Measurements from ENCODE around the gene ZMIZ1. TPM values are rescaled to one million over a fixed set of nuclear protein-coding genes. Genes with fewer than 3 reads are reported as not detected.

ZMIZ1 gene
- polyA plus RNA-seq, 2 donors, result 29.2 to 29.7 TPM

- peak overlapping the region; percentile 13 to 53 for H3K27ac ChIP-seq (ENCODE audit: low read depth in 2 of 2, low read length in 1 of 2)
These were observed 116.5 kb downstream of the ZMIZ1 start for GRCh38 chr10:79185067-79185774.

GRCh38 chr10:79185796-79186374 lies 117.1 kb downstream of the ZMIZ1 start:
- peaks cover 14 to 43% of the 10 kb centered on the region in 2 donors for H3K4me1 ChIP-seq (ENCODE audit: control insufficient read depth in 2 of 2, insufficient read depth in 2 of 2, low read length in 1 of 2)
- no peaks in the 10 kb centered on the region for H3K9me3 ChIP-seq (ENCODE audit: control insufficient read depth in 2 of 2, insufficient read depth in 1 of 2, low read depth in 1 of 2, low read length in 1 of 2)
- H3K4me3 ChIP-seq (ENCODE audit: low read depth in 1 of 2, low read length in 2 of 2), result no peak overlapping the region
- H3K27ac ChIP-seq (ENCODE audit: low read depth in 2 of 2, low read length in 1 of 2), result peak overlapping the region in 1 of 2 donors; percentile 54
- no peaks in the 10 kb centered on the region for H3K27me3 ChIP-seq (ENCODE audit: control insufficient read depth in 1 of 2, insufficient read depth in 2 of 2, low read length in 2 of 2)
- H3K36me3 ChIP-seq (ENCODE audit: control insufficient read depth in 2 of 2, insufficient read depth in 2 of 2, low read length in 1 of 2), result peaks cover 0 to 40% of the 10 kb centered on the region in 2 donors
- WGBS, 2 donors, result 59 to 72% methylated on average over 7 of the region's 7 CpGs

More at GRCh38 chr10:79185067-79185774, 116.5 kb downstream of the ZMIZ1 start:
- WGBS, 2 donors, result 46 to 54% methylated on average over 12 of the region's 12 CpGs
- H3K4me3 ChIP-seq (ENCODE audit: low read depth in 1 of 2, low read length in 2 of 2), result no peak overlapping the region
- no peaks in the 10 kb centered on the region for H3K9me3 ChIP-seq (ENCODE audit: control insufficient read depth in 2 of 2, insufficient read depth in 1 of 2, low read depth in 1 of 2, low read length in 1 of 2)
- H3K4me1 ChIP-seq (ENCODE audit: control insufficient read depth in 2 of 2, insufficient read depth in 2 of 2, low read length in 1 of 2), result peaks cover 14 to 46% of the 10 kb centered on the region in 2 donors
- H3K36me3 ChIP-seq (ENCODE audit: control insufficient read depth in 2 of 2, insufficient read depth in 2 of 2, low read length in 1 of 2), result peaks cover 0 to 41% of the 10 kb centered on the region in 2 donors
- H3K27me3 ChIP-seq (ENCODE audit: control insufficient read depth in 1 of 2, insufficient read depth in 2 of 2, low read length in 2 of 2), result no peaks in the 10 kb centered on the region

GRCh38 chr10:79186486-79187120 lies 117.8 kb downstream of the ZMIZ1 start:
- peaks cover 0 to 33% of the 10 kb centered on the region in 2 donors for H3K36me3 ChIP-seq (ENCODE audit: control insufficient read depth in 2 of 2, insufficient read depth in 2 of 2, low read length in 1 of 2)

GRCh38 chr10:79187121-79187940 lies 118.6 kb downstream of the ZMIZ1 start:
- Histone ChIP-seq H3K4me1 (ENCODE audit: control insufficient read depth in 2 of 2, insufficient read depth in 2 of 2, low read length in 1 of 2) (peaks cover 6 to 41% of the 10 kb centered on the region in 2 donors), H3K36me3 (ENCODE audit: control insufficient read depth in 2 of 2, insufficient read depth in 2 of 2, low read length in 1 of 2) (peaks cover 0 to 29% of the 10 kb centered on the region in 2 donors), H3K27ac (ENCODE audit: low read depth in 2 of 2, low read length in 1 of 2) (no peak overlapping the region), H3K27me3 (ENCODE audit: control insufficient read depth in 1 of 2, insufficient read depth in 2 of 2, low read length in 2 of 2) (no peaks in the 10 kb centered on the region), H3K4me3 (ENCODE audit: low read depth in 1 of 2, low read length in 2 of 2) (no peak overlapping the region), H3K9me3 (ENCODE audit: control insufficient read depth in 2 of 2, insufficient read depth in 1 of 2, low read depth in 1 of 2, low read length in 1 of 2) (no peaks in the 10 kb centered on the region)
- 89 to 91% methylated on average over 15 of the region's 15 CpGs for WGBS, 2 donors

More at GRCh38 chr10:79186486-79187120, 117.8 kb downstream of the ZMIZ1 start:
- H3K27me3 ChIP-seq (ENCODE audit: control insufficient read depth in 1 of 2, insufficient read depth in 2 of 2, low read length in 2 of 2), result no peaks in the 10 kb centered on the region
- peaks cover 7 to 41% of the 10 kb centered on the region in 2 donors for H3K4me1 ChIP-seq (ENCODE audit: control insufficient read depth in 2 of 2, insufficient read depth in 2 of 2, low read length in 1 of 2)
- no peaks in the 10 kb centered on the region for H3K9me3 ChIP-seq (ENCODE audit: control insufficient read depth in 2 of 2, insufficient read depth in 1 of 2, low read depth in 1 of 2, low read length in 1 of 2)
- 77 to 80% methylated on average over 7 of the region's 7 CpGs for WGBS, 2 donors
- no peak overlapping the region for H3K4me3 ChIP-seq (ENCODE audit: low read depth in 1 of 2, low read length in 2 of 2)
- no peak overlapping the region for H3K27ac ChIP-seq (ENCODE audit: low read depth in 2 of 2, low read length in 1 of 2)

- Histone ChIP-seq H3K27me3 (ENCODE audit: control insufficient read depth in 1 of 2, insufficient read depth in 2 of 2, low read length in 2 of 2) (no peaks in the 10 kb centered on the region), H3K9me3 (ENCODE audit: control insufficient read depth in 2 of 2, insufficient read depth in 1 of 2, low read depth in 1 of 2, low read length in 1 of 2) (no peaks in the 10 kb centered on the region), H3K4me3 (ENCODE audit: low read depth in 1 of 2, low read length in 2 of 2) (no peak overlapping the region), H3K36me3 (ENCODE audit: control insufficient read depth in 2 of 2, insufficient read depth in 2 of 2, low read length in 1 of 2) (peaks cover 0 to 29% of the 10 kb centered on the region in 2 donors), H3K4me1 (ENCODE audit: control insufficient read depth in 2 of 2, insufficient read depth in 2 of 2, low read length in 1 of 2) (peaks cover 6 to 38% of the 10 kb centered on the region in 2 donors), H3K27ac (ENCODE audit: low read depth in 2 of 2, low read length in 1 of 2) (peak overlapping the region in 1 of 2 donors; percentile 27)
- WGBS, 2 donors, result 56 to 61% methylated on average over 14 of the region's 14 CpGs
These were observed 119.6 kb downstream of the ZMIZ1 start for GRCh38 chr10:79188154-79188965.

- H3K4me3 ChIP-seq (ENCODE audit: low read depth in 1 of 2, low read length in 2 of 2), result no peak overlapping the region
- peak overlapping the region in 1 of 2 donors; percentile 27 for H3K27ac ChIP-seq (ENCODE audit: low read depth in 2 of 2, low read length in 1 of 2)
- H3K36me3 ChIP-seq (ENCODE audit: control insufficient read depth in 2 of 2, insufficient read depth in 2 of 2, low read length in 1 of 2), result peaks cover 0 to 32% of the 10 kb centered on the region in 2 donors
- no peaks in the 10 kb centered on the region for H3K27me3 ChIP-seq (ENCODE audit: control insufficient read depth in 1 of 2, insufficient read depth in 2 of 2, low read length in 2 of 2)
- peaks cover 6 to 32% of the 10 kb centered on the region in 2 donors for H3K4me1 ChIP-seq (ENCODE audit: control insufficient read depth in 2 of 2, insufficient read depth in 2 of 2, low read length in 1 of 2)
- H3K9me3 ChIP-seq (ENCODE audit: control insufficient read depth in 2 of 2, insufficient read depth in 1 of 2, low read depth in 1 of 2, low read length in 1 of 2), result no peaks in the 10 kb centered on the region
- WGBS, 2 donors, result 85 to 88% methylated on average over 4 of the region's 4 CpGs
These were observed 120.4 kb downstream of the ZMIZ1 start for GRCh38 chr10:79189181-79189580.

- no peaks in the 10 kb centered on the region for H3K27me3 ChIP-seq (ENCODE audit: control insufficient read depth in 1 of 2, insufficient read depth in 2 of 2, low read length in 2 of 2)
- H3K27ac ChIP-seq (ENCODE audit: low read depth in 2 of 2, low read length in 1 of 2), result no peak overlapping the region
- peaks cover 9 to 32% of the 10 kb centered on the region in 2 donors for H3K4me1 ChIP-seq (ENCODE audit: control insufficient read depth in 2 of 2, insufficient read depth in 2 of 2, low read length in 1 of 2)
- WGBS, 2 donors, result 71 to 80% methylated on average over 10 of the region's 10 CpGs
- H3K36me3 ChIP-seq (ENCODE audit: control insufficient read depth in 2 of 2, insufficient read depth in 2 of 2, low read length in 1 of 2), result peaks cover 0 to 32% of the 10 kb centered on the region in 2 donors
- no peak overlapping the region for H3K4me3 ChIP-seq (ENCODE audit: low read depth in 1 of 2, low read length in 2 of 2)
- no peaks in the 10 kb centered on the region for H3K9me3 ChIP-seq (ENCODE audit: control insufficient read depth in 2 of 2, insufficient read depth in 1 of 2, low read depth in 1 of 2, low read length in 1 of 2)
These were observed 121.2 kb downstream of the ZMIZ1 start for GRCh38 chr10:79189853-79190435.

GRCh38 chr10:79190740-79191261 lies 122.0 kb downstream of the ZMIZ1 start:
- Histone ChIP-seq H3K36me3 (ENCODE audit: control insufficient read depth in 2 of 2, insufficient read depth in 2 of 2, low read length in 1 of 2) (peaks cover 0 to 31% of the 10 kb centered on the region in 2 donors), H3K4me1 (ENCODE audit: control insufficient read depth in 2 of 2, insufficient read depth in 2 of 2, low read length in 1 of 2) (peaks cover 9 to 37% of the 10 kb centered on the region in 2 donors), H3K4me3 (ENCODE audit: low read depth in 1 of 2, low read length in 2 of 2) (no peak overlapping the region), H3K27ac (ENCODE audit: low read depth in 2 of 2, low read length in 1 of 2) (no peak overlapping the region), H3K9me3 (ENCODE audit: control insufficient read depth in 2 of 2, insufficient read depth in 1 of 2, low read depth in 1 of 2, low read length in 1 of 2) (no peaks in the 10 kb centered on the region), H3K27me3 (ENCODE audit: control insufficient read depth in 1 of 2, insufficient read depth in 2 of 2, low read length in 2 of 2) (no peaks in the 10 kb centered on the region)
- WGBS, 2 donors, result 80 to 96% methylated on average over 1 of the region's 1 CpG

Data from esophagus (tissue), 2 donors.